PC-3 (cell line): ENCODE data around the gene CLDN18. TPM values are rescaled to one million over a fixed set of nuclear protein-coding genes. Genes with fewer than 3 reads are reported as not detected.

Source experiments
- ATAC-seq: fragments of 200-7000 bp; cut with Tn5 transposase; 2 replicates; pipeline ENCODE4 v1.9.1; 2020; ENCODE audit warnings: mild to moderate bottlenecking, moderate library complexity
- BruUV-seq: library from RNA; stranded (reverse); fragments of 400-500 nt; replicated peaks from 2 replicates; lab custom pipeline; 2021; lab: Mats Ljungman, UMichigan
- CTCF ChIA-PET: fragments of 300-600 bp; sonication (Branson Sonifier 250); formaldehyde crosslinking; loops from one replicate; lab custom pipeline; 2022; ENCODE audit warnings: antibody characterized with exemption; lab: Charles Lee
- POLR2A ChIA-PET: fragments of 300-600 bp; sonication (Branson Sonifier 250); formaldehyde crosslinking; loops from one replicate; lab custom pipeline; 2022; ENCODE audit warnings: antibody characterized with exemption; ENCODE audit not compliant: unreplicated experiment; lab: Charles Lee
- DNase-seq: peaks from one replicate; pipeline ENCODE4 v3.0.0-alpha.2; 2015
- H2AFZ ChIP-seq: fragments of 300-600 bp; sonication (generic); 2 replicates; pipeline ENCODE4 v1.6.0; 2016; ENCODE audit warnings: antibody characterized with exemption, low read length
- H3F3A ChIP-seq: fragments of 300-600 bp; sonication (generic); one replicate; pipeline ENCODE4 v1.6.0; 2017; ENCODE audit warnings: antibody characterized with exemption, low read length, control low read depth, mild to moderate bottlenecking; ENCODE audit not compliant: unreplicated experiment
- H3K27ac ChIP-seq: fragments of 300-600 bp; sonication (generic); 2 replicates; pipeline ENCODE4 v1.5.1; 2016; ENCODE audit warnings: mild to moderate bottlenecking, low read length
- H3K27me3 ChIP-seq: fragments of 300-600 bp; sonication (generic); 2 replicates; pipeline ENCODE4 v1.6.1; 2016; ENCODE audit warnings: low read length, mixed read lengths
- H3K36me3 ChIP-seq: fragments of 300-600 bp; sonication (generic); 2 replicates; pipeline ENCODE4 v1.6.1; 2016; ENCODE audit warnings: low read depth, mixed run types, low read length, mixed read lengths
- H3K4me1 ChIP-seq: fragments of 300-600 bp; sonication (generic); 2 replicates; pipeline ENCODE4 v1.5.1; 2016; ENCODE audit warnings: low read length; ENCODE audit not compliant: insufficient read depth
- H3K4me2 ChIP-seq: fragments of 300-600 bp; sonication (generic); 2 replicates; pipeline ENCODE4 v1.6.0; 2016; ENCODE audit warnings: low read length
- H3K4me3 ChIP-seq: fragments of 300-600 bp; sonication (generic); 2 replicates; pipeline ENCODE4 v1.5.1; 2016; ENCODE audit warnings: mild to moderate bottlenecking, low read length, mixed read lengths
- H3K79me2 ChIP-seq: fragments of 300-600 bp; sonication (generic); 2 replicates; pipeline ENCODE4 v1.6.1; 2017; ENCODE audit warnings: low read length, mixed read lengths
- H3K9ac ChIP-seq: fragments of 300-600 bp; sonication (generic); 2 replicates; pipeline ENCODE4 v1.6.0; 2016; ENCODE audit warnings: mild to moderate bottlenecking, low read length
- H3K9me2 ChIP-seq: fragments of 300-600 bp; sonication (generic); replicated peaks from 2 replicates; pipeline ENCODE4 v1.6.1; 2016; ENCODE audit warnings: mixed run types, low read length, mixed read lengths
- H3K9me3 ChIP-seq: fragments of 300-600 bp; sonication (generic); 2 replicates; pipeline ENCODE4 v1.6.1; 2016; ENCODE audit warnings: low read length, mixed read lengths
- H4K20me1 ChIP-seq: fragments of 300-600 bp; sonication (generic); 2 replicates; pipeline ENCODE4 v1.6.1; 2016; ENCODE audit warnings: low read length, mixed read lengths
- CTCF ChIP-seq: fragments of 300-600 bp; sonication (generic); conservative IDR thresholded peaks from 2 replicates; pipeline ENCODE4 v1.5.1; 2017; ENCODE audit warnings: antibody characterized with exemption, low read depth, mild to moderate bottlenecking, low read length
- EZH2 ChIP-seq: fragments of 300-600 bp; sonication (generic); IDR thresholded peaks from one replicate; pipeline ENCODE4 v1.6.1; 2017; ENCODE audit warnings: antibody characterized with exemption, mild to moderate bottlenecking, low read length; ENCODE audit not compliant: unreplicated experiment
- EZH2phosphoT487 ChIP-seq: fragments of 300-600 bp; sonication (generic); IDR thresholded peaks from 2 replicates; pipeline ENCODE4 v1.6.1; 2018; ENCODE audit warnings: mild to moderate bottlenecking, antibody characterized with exemption, low read length, borderline replicate concordance
- intact Hi-C: fragments of 100-400 bp; cut with micrococcal nuclease; formaldehyde crosslinking; loops from 2 replicates; pipeline ENCODE4 v1.9.0; 2023
- total RNA-seq: library from RNA; depleted of rRNA; stranded (reverse); fragments of >200 nt; gene quantifications from 2 replicates; pipeline ENCODE4 v1.2.3, GENCODE V29; 2014

Gene CLDN18
- total RNA-seq, 1 experiment from 2014 or later, result not detected

GRCh38 chr3:138031536-138031935 lies 21.6 kb downstream of the CLDN18 start:
- Histone ChIP-seq H3K27ac (no peak overlapping the region), H3K27me3 (no peaks in the 10 kb centered on the region), H3K9me3 (no peaks in the 10 kb centered on the region), H3K79me2 (no peaks in the 10 kb centered on the region), H3K9me2 (no peaks in the 10 kb centered on the region), H3K4me1 (no peaks in the 10 kb centered on the region), H4K20me1 (no peaks in the 10 kb centered on the region), H3K36me3 (no peaks in the 10 kb centered on the region), H2AFZ (no peak overlapping the region), H3K9ac (no peak overlapping the region), H3F3A (no peaks in the 10 kb centered on the region), H3K4me3 (no peak overlapping the region), H3K4me2 (no peak overlapping the region)
- no peak for DNase-seq
- TF ChIP-seq CTCF (no peak), EZH2phosphoT487 (no peak), EZH2 (no peak)
- POLR2A ChIA-PET, result no interaction called here
- no peak for ATAC-seq
- intact Hi-C loops, result no loop called here
- no TSS peak for BruUV-seq
- CTCF ChIA-PET, result no interaction called here

GRCh38 chr3:138032567-138032966 lies 22.6 kb downstream of the CLDN18 start:
- no TSS peak for BruUV-seq
- ATAC-seq (no peak), DNase-seq (no peak)
- Histone ChIP-seq H3K4me2 (no peak overlapping the region), H3K27ac (no peak overlapping the region), H4K20me1 (no peaks in the 10 kb centered on the region), H3F3A (no peaks in the 10 kb centered on the region), H3K4me3 (no peak overlapping the region), H3K79me2 (no peaks in the 10 kb centered on the region), H3K9me2 (no peaks in the 10 kb centered on the region), H3K36me3 (no peaks in the 10 kb centered on the region), H3K9ac (no peak overlapping the region), H3K27me3 (no peaks in the 10 kb centered on the region), H2AFZ (no peak overlapping the region), H3K4me1 (no peaks in the 10 kb centered on the region), H3K9me3 (no peaks in the 10 kb centered on the region)
- CTCF ChIA-PET, result no interaction called here
- POLR2A ChIA-PET, result no interaction called here
- TF ChIP-seq CTCF (no peak), EZH2 (no peak), EZH2phosphoT487 (no peak)
- intact Hi-C loops, result no loop called here

GRCh38 chr3:138033202-138033691 lies 23.3 kb downstream of the CLDN18 start:
- Histone ChIP-seq H3F3A (no peaks in the 10 kb centered on the region), H3K27ac (no peak overlapping the region), H3K9me2 (no peaks in the 10 kb centered on the region), H2AFZ (no peak overlapping the region), H3K9ac (no peak overlapping the region), H3K4me1 (no peaks in the 10 kb centered on the region), H3K27me3 (no peaks in the 10 kb centered on the region), H3K4me2 (no peak overlapping the region), H3K79me2 (no peaks in the 10 kb centered on the region), H3K9me3 (no peaks in the 10 kb centered on the region), H3K4me3 (no peak overlapping the region), H4K20me1 (no peaks in the 10 kb centered on the region), H3K36me3 (no peaks in the 10 kb centered on the region)
- BruUV-seq, result no TSS peak
- DNase-seq (no peak), ATAC-seq (no peak)
- ChIA-PET POLR2A (no interaction called here), CTCF (no interaction called here)
- TF ChIP-seq EZH2 (no peak), EZH2phosphoT487 (no peak), CTCF (no peak)
- intact Hi-C loops, result no loop called here
